Islet precursor cell (in vitro differentiated cells): Measurements from ENCODE around the gene ULK3.

Source experiments
- DNase-seq: peaks from one replicate; pipeline ENCODE4 v3.0.0-alpha.2; 2018

Gene ULK3

GRCh38 chr15:74794248-74794969, 48.5 kb downstream of the ULK3 start:
- no peak for DNase-seq

GRCh38 chr15:74793135-74794028, 49.6 kb downstream of the ULK3 start:
- DNase-seq = peak; percentile 64

GRCh38 chr15:74792227-74793016, 50.5 kb downstream of the ULK3 start:
- DNase-seq = no peak

GRCh38 chr15:74791667-74792066, 51.3 kb downstream of the ULK3 start:
- DNase-seq = peak; percentile 70

GRCh38 chr15:74791007-74791406, 51.9 kb downstream of the ULK3 start:
- no peak for DNase-seq

GRCh38 chr15:74790080-74790916, 52.7 kb downstream of the ULK3 start:
- peak; percentile 56 for DNase-seq

GRCh38 chr15:74789741-74790079, 53.2 kb downstream of the ULK3 start:
- no peak for DNase-seq

GRCh38 chr15:74789171-74789631, 53.8 kb downstream of the ULK3 start:
- DNase-seq = no peak

- no peak for DNase-seq
Measured at GRCh38 chr15:74788683-74789151, 54.2 kb downstream of the ULK3 start.

- no peak for DNase-seq
Measured at GRCh38 chr15:74788042-74788682, 54.8 kb downstream of the ULK3 start.

- peak; percentile 93 for DNase-seq
Measured at GRCh38 chr15:74787251-74788041, 55.5 kb downstream of the ULK3 start.

- no peak for DNase-seq
Measured at GRCh38 chr15:74786551-74787165, 56.3 kb downstream of the ULK3 start.
